GM23338 (cell line): Measurements from ENCODE around the gene BCDIN3D. TPM values are rescaled to one million over a fixed set of nuclear protein-coding genes. Genes with fewer than 3 reads are reported as not detected.

ENCODE experiments used
- ATAC-seq: fragments of 200-7000 bp; cut with Tn5 transposase; 3 replicates; pipeline ENCODE4 v1.9.1; 2020
- DNase-seq: peaks from one replicate; pipeline ENCODE4 v3.0.0-alpha.2; 2015; ENCODE audit warnings: low spot score
- H2AFZ ChIP-seq: fragments of 200-600 bp; sonication (generic); 2 replicates; pipeline ENCODE4 v1.8.0; 2016; ENCODE audit warnings: antibody characterized with exemption, mild to moderate bottlenecking, moderate library complexity
- H3F3A ChIP-seq: fragments of 200-600 bp; sonication (generic); replicated peaks from 2 replicates; pipeline ENCODE4 v1.8.0; 2017; ENCODE audit warnings: antibody characterized with exemption, mixed run types, low read depth
- H3K27ac ChIP-seq: fragments of 200-600 bp; sonication (generic); 2 replicates; pipeline ENCODE4 v1.6.1; 2016; ENCODE audit warnings: low read depth
- H3K27me3 ChIP-seq: fragments of 200-600 bp; sonication (generic); 2 replicates; pipeline ENCODE4 v1.8.0; 2016; ENCODE audit warnings: mild to moderate bottlenecking, mixed run types, moderate library complexity; ENCODE audit not compliant: insufficient read depth
- H3K36me3 ChIP-seq: fragments of 200-600 bp; sonication (generic); 2 replicates; pipeline ENCODE4 v1.8.0; 2016; ENCODE audit warnings: mild to moderate bottlenecking; ENCODE audit not compliant: insufficient read depth
- H3K4me1 ChIP-seq: fragments of 200-600 bp; sonication (generic); 2 replicates; pipeline ENCODE4 v1.8.0; 2016; ENCODE audit warnings: mild to moderate bottlenecking, moderate library complexity; ENCODE audit not compliant: insufficient read depth
- H3K4me2 ChIP-seq: fragments of 200-600 bp; sonication (generic); 2 replicates; pipeline ENCODE4 v1.7.1; 2017; ENCODE audit warnings: mixed run types
- H3K4me3 ChIP-seq: fragments of 200-600 bp; sonication (generic); 2 replicates; pipeline ENCODE4 v1.6.1; 2016; ENCODE audit warnings: mixed run types
- H3K79me2 ChIP-seq: fragments of 200-600 bp; sonication (generic); replicated peaks from 2 replicates; pipeline ENCODE4 v1.8.0; 2017; ENCODE audit warnings: mild to moderate bottlenecking; ENCODE audit not compliant: insufficient read depth
- H3K9me2 ChIP-seq: fragments of 200-600 bp; sonication (generic); 2 replicates; pipeline ENCODE4 v1.8.0; 2017; ENCODE audit not compliant: insufficient read depth
- H4K20me1 ChIP-seq: fragments of 200-600 bp; sonication (generic); replicated peaks from 2 replicates; pipeline ENCODE4 v1.8.0; 2017; ENCODE audit warnings: mild to moderate bottlenecking; ENCODE audit not compliant: insufficient read depth
- H3K27ac Mint-ChIP-seq: 2 replicates; pipeline ENCODE4 v1.8.0; 2020; ENCODE audit warnings: inconsistent platforms, mild to moderate bottlenecking, moderate library complexity, mixed read lengths
- H3K27me3 Mint-ChIP-seq: 3 replicates; pipeline ENCODE4 v1.8.0; 2022; ENCODE audit warnings: low read depth, mild to moderate bottlenecking, moderate library complexity, mixed read lengths, inconsistent platforms; ENCODE audit not compliant: insufficient read depth, poor library complexity
- H3K36me3 Mint-ChIP-seq: 3 replicates; pipeline ENCODE4 v1.8.0; 2021; ENCODE audit warnings: low read depth, mild to moderate bottlenecking, inconsistent platforms, moderate library complexity, mixed read lengths
- H3K4me1 Mint-ChIP-seq: 3 replicates; pipeline ENCODE4 v1.8.0; 2020; ENCODE audit warnings: mild to moderate bottlenecking, inconsistent platforms, mixed read lengths
- H3K4me3 Mint-ChIP-seq: 3 replicates; pipeline ENCODE4 v1.8.0; 2021; ENCODE audit warnings: moderate library complexity, mild to moderate bottlenecking, inconsistent platforms, mixed read lengths
- H3K9me3 Mint-ChIP-seq: 3 replicates; pipeline ENCODE4 v1.8.0; 2020; ENCODE audit warnings: moderate library complexity, mild to moderate bottlenecking, inconsistent platforms, mixed read lengths
- CREB1 ChIP-seq: fragments of 250-450 bp; sonication (Bioruptor Pico); IDR thresholded peaks from 2 replicates; pipeline ENCODE4 v1.5.0; 2020; ENCODE audit warnings: low read depth, mild to moderate bottlenecking, moderate library complexity
- EZH2 ChIP-seq: fragments of 200-600 bp; sonication (generic); IDR thresholded peaks from one replicate; pipeline ENCODE4 v1.8.0; 2017; ENCODE audit warnings: antibody characterized with exemption, mild to moderate bottlenecking, low read depth; ENCODE audit not compliant: unreplicated experiment
- EZH2phosphoT487 ChIP-seq: fragments of 200-600 bp; sonication (generic); IDR thresholded peaks from one replicate; pipeline ENCODE4 v1.8.1; 2018; ENCODE audit warnings: antibody characterized with exemption; ENCODE audit not compliant: unreplicated experiment
- JUNB ChIP-seq: IDR thresholded peaks from one replicate; pipeline ENCODE4 v1.6.1; 2016; ENCODE audit warnings: antibody characterized with exemption; ENCODE audit not compliant: unreplicated experiment
- NANOG ChIP-seq: IDR thresholded peaks from 2 replicates; pipeline ENCODE4 v1.6.1; 2016; ENCODE audit warnings: antibody characterized with exemption, borderline replicate concordance
- POLR2AphosphoS5 ChIP-seq: IDR thresholded peaks from 2 replicates; pipeline ENCODE4 v1.6.1; 2016; ENCODE audit warnings: antibody characterized with exemption, low read depth
- STAT1 ChIP-seq: IDR thresholded peaks from one replicate; pipeline ENCODE4 v1.6.1; 2016; ENCODE audit warnings: antibody characterized with exemption; ENCODE audit not compliant: unreplicated experiment
- ZNF114 ChIP-seq: fragments of 250-450 bp; sonication (Bioruptor Pico); IDR thresholded peaks from 2 replicates; pipeline ENCODE4 v1.5.0; 2020; ENCODE audit warnings: mild to moderate bottlenecking, moderate library complexity
- ZNF331 ChIP-seq: fragments of 250-450 bp; sonication (Bioruptor Pico); IDR thresholded peaks from 2 replicates; pipeline ENCODE4 v1.5.0; 2020; ENCODE audit warnings: low read depth, mild to moderate bottlenecking, moderate library complexity
- ZNF462 ChIP-seq: fragments of 250-450 bp; sonication (Bioruptor Pico); IDR thresholded peaks from 2 replicates; pipeline ENCODE4 v1.5.0; 2020; ENCODE audit warnings: mild to moderate bottlenecking, moderate library complexity
- polyA plus RNA-seq: library from polyadenylated mRNA; unstranded; fragments of >200 nt; fragmentation: Nextera tagmentation; extraction: Ambion mirVana; gene quantifications from 2 replicates; pipeline ENCODE4 v1.2.1, GENCODE V29; 2016
- total RNA-seq: library from RNA; depleted of rRNA; stranded (reverse); fragments of >200 nt; shearing (Covaris generic); gene quantifications from 2 replicates; pipeline ENCODE4 v1.2.3, GENCODE V29; 2014
- TF ChIP-seq, protein P1 (sequence below): IDR thresholded peaks from 2 replicates; pipeline ENCODE4 v1.6.1; 2016; ENCODE audit warnings: antibody characterized with exemption

Gene BCDIN3D
- total and polyA plus RNA-seq, 2 experiments from 2014 or later = 1.4 to 1.8 TPM

GRCh38 chr12:49793620-49794019, 49.3 kb downstream of the BCDIN3D start:
- Mint-ChIP-seq H3K4me3 (no peak overlapping the region), H3K27ac (no peak overlapping the region), H3K27me3 (peaks cover 12% of the 10 kb centered on the region), H3K4me1 (peaks cover 19% of the 10 kb centered on the region), H3K36me3 (peaks cover 4% of the 10 kb centered on the region; the same call in 2 of the 3 replicates), H3K9me3 (no peaks in the 10 kb centered on the region)
- no peak overlapping the region for H3K4me3 ChIP-seq
- no peaks in the 10 kb centered on the region for H3K9me2 ChIP-seq
- DNase-seq (no peak), ATAC-seq (no peak)
- no peak for TF ChIP-seq NANOG
- TF ChIP-seq ZNF331 (CRISPR knock-in tag) = no peak
- TF ChIP-seq, protein P1, sequence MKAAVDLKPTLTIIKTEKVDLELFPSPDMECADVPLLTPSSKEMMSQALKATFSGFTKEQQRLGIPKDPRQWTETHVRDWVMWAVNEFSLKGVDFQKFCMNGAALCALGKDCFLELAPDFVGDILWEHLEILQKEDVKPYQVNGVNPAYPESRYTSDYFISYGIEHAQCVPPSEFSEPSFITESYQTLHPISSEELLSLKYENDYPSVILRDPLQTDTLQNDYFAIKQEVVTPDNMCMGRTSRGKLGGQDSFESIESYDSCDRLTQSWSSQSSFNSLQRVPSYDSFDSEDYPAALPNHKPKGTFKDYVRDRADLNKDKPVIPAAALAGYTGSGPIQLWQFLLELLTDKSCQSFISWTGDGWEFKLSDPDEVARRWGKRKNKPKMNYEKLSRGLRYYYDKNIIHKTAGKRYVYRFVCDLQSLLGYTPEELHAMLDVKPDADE = no peak
- no peak for TF ChIP-seq EZH2
- TF ChIP-seq EZH2phosphoT487 = no peak
- TF ChIP-seq CREB1 (CRISPR knock-in tag) = no peak
- 0 out of 2 replicates have a peak, but pooled peaks cover 2% of the 10 kb centered on the region for H4K20me1 ChIP-seq
- H3K27me3 ChIP-seq = no peaks in the 10 kb centered on the region
- no peak overlapping the region for H3K27ac ChIP-seq
- no peak overlapping the region for H3K4me2 ChIP-seq
- no peaks in the 10 kb centered on the region for H3K79me2 ChIP-seq
- no peaks in the 10 kb centered on the region for H3K36me3 ChIP-seq
- H2AFZ ChIP-seq = no peak overlapping the region
- peaks cover 9% of the 10 kb centered on the region; the same call in 1 of the 2 replicates for H3K4me1 ChIP-seq
- no peaks in the 10 kb centered on the region for H3F3A ChIP-seq

DNA sequence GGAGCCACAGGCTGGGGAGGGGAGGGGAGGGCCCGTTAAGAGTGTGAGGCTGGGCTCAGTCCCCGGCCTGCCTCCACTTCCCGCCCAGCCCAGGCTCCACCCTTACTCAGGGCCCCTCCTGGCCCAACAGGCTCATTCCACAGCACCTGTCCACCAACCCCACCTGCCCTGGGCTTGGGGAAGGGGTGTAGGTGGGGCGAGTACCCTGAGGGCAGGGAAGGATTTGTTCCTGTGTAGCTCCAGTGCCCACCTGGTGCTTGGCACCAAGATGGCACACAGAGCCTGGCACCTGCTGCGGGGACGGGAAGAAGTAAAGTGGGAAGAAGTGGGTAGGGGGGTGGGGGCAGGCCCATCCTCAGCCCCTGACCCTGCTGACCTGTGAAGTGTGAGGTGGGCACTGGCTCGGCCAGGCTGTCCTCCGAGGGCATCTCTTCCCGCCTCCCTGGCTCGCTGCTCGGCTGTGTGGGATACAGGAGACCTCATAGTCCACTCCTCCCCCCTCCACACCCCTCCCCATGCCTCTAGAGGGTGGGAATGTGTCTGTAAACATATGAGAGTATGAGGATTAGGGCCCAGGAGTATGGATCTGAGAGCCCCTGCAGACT, 49.8 kb downstream of the BCDIN3D start:
- Mint-ChIP-seq H3K4me1 (peaks cover 19% of the 10 kb centered on the region), H3K9me3 (peaks cover 3% of the 10 kb centered on the region; the same call in 2 of the 3 replicates), H3K36me3 (peaks cover 4% of the 10 kb centered on the region; the same call in 1 of the 3 replicates), H3K4me3 (no peak overlapping the region), H3K27ac (no peak overlapping the region), H3K27me3 (peaks cover 12% of the 10 kb centered on the region)
- Histone ChIP-seq H3K4me3 (no peak overlapping the region), H4K20me1 (no peaks in the 10 kb centered on the region), H3K79me2 (no peaks in the 10 kb centered on the region), H3K4me2 (no peak overlapping the region), H3K27ac (no peak overlapping the region), H3K4me1 (peaks cover 9% of the 10 kb centered on the region; the same call in 1 of the 2 replicates), H3F3A (no peaks in the 10 kb centered on the region), H2AFZ (no peak overlapping the region), H3K36me3 (no peaks in the 10 kb centered on the region), H3K9me2 (0 out of 2 replicates have a peak, but pooled peaks cover 2% of the 10 kb centered on the region), H3K27me3 (no peaks in the 10 kb centered on the region)
- DNase-seq = no peak
- no peak for ATAC-seq
- TF ChIP-seq EZH2 (no peak), JUNB (no peak), STAT1 (no peak), CREB1 (CRISPR knock-in tag) (no peak), POLR2AphosphoS5 (no peak), ZNF462 (CRISPR knock-in tag) (no peak), EZH2phosphoT487 (no peak), NANOG (no peak), ZNF114 (CRISPR knock-in tag) (no peak)
